HG02870 (cell line): Measurements from ENCODE around the gene FAM3C.

Experiments used
- ATAC-seq: cut with Tn5 transposase; IDR thresholded peaks from one replicate; pipeline ENCODE4 v1.9.1; 2021; ENCODE audit warnings: mild to moderate bottlenecking, moderate library complexity; ENCODE audit not compliant: unreplicated experiment

Gene FAM3C

DNA sequence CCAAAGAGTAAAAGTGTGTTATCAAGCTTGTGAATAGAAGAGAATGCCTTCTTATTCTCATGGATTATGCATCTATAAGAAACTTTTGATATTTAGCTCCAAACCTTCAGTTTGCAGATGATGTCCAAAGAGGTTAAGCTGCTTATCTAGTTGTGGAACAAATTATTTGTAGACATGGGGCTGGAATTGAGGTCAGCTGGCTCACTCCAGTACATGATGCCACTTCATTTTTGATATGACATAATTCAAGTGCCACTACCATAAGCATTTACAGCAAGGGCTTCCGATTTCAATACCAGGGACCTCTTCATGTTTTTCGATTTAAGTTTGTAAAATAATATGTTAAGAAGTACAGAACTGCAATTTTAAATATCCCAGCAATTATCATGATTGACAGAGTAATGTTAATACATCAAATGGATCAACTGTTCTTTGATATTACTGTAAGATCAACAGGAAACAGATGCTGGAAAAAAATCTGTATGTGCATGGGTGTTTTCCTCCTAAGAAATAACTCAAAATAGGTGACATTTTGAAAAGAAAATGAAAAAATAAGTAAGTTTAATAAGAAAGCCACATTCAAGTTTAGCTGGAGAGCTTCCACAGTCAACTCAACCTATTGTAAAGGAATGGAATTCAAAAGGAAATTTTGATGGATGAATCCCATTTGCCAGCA, 12.7 kb downstream of the FAM3C start:
- ATAC-seq = no peak

DNA sequence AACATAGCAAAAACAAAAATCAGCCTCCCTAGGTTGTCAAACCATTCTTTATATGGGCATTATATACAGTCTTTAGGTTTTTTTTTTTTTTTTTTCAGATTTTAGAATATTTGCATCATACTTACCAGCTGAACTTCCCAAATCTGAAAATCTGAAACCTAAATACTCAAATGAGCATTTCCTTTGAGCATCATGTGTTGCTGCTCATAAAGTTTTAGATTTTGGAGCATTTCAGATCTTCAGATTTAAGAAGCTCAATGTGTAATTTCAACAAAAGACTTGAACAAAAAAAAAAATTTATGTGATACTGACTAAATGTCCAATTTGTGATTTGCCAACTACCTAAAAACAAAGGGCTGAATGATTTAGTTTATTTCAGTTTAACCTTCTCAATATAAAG, 13.6 kb downstream of the FAM3C start:
- ATAC-seq = no peak

DNA sequence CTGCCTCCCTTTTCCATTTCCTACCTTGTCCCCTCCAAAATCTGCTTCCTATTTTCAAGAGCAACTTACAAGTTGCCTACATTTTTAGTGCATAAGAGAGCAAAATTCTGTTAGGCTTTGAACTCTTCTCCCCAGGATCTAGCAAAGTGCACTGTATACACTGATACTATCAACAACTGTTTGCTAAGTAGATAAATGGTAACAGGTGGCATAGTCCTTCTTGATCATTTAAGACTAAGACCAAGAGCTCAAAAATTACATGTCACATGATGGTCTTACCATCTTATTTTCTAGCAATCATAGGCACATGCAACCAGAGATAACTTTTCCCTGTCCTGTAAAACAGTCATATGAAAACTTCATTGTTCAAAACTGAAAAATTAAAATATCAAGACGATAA, 16.2 kb downstream of the FAM3C start:
- no peak for ATAC-seq

- no peak for ATAC-seq
Measured at GRCh38 chr7:121376979-121377378, 19.1 kb downstream of the FAM3C start.

DNA sequence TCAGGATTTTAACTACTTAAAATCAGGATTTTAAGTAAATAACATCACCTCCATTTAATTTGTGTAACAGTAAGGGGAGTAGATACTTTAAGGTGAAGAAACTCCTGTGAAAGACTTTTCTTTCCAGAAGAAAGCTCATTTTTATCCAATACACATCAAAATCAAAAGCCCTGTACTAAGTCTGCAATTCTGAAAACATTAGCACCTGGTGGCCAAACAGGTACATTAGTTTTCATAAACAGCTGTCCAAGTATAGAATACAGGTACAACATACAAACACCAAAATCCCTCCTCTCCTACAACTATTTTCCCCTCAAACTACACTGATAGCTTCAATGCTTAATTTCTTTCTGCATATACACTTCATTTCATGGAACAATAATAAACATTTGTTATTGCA, 22.9 kb downstream of the FAM3C start:
- no peak for ATAC-seq

DNA sequence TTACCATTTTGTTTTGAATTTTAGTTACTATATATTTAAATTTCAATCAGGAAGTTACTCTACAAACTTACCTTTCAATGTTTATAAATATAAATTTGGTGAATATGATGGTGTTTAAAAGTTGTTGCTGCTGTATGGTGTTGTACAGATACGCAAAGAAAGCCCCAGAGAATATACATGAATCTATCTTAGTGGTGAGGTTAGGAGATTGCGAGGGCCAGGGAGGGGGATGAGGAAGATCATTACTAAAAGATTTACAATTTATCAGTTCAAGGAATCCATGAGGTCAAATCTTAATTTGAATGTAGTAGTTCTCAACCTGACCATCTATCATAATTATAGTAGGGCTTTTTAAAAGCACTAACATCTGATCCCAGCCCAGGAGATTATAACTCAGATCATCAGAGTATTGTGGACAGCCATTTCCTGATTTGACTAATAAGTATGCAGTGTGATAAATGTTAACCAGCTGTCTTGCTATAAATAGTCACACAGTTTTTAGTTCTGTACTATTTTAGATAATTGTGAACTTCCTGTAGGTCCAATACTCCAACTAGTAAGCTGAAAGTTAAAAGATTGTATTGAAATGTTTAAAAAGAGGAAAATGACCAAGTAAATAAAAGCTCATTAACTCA, 23.6 kb downstream of the FAM3C start:
- ATAC-seq = peak; percentile 92

DNA sequence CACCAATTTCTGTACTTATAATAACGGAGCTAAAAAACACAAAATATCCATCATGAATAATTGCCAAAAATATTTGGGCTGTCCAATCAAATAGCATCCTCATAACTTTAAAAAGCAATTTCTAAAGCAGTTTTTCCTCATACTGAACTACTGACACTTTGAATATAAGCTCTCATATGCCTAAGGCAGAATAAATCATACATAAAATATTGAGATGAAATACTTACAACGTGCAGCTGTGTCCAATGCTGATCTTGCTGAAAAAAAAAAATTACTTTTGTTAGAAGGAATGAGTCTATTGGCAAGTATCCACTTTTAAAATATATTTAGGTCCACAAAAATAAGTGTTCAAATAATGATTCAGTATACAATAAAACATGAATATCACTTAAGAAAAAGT, 24.2 kb downstream of the FAM3C start:
- no peak for ATAC-seq

DNA sequence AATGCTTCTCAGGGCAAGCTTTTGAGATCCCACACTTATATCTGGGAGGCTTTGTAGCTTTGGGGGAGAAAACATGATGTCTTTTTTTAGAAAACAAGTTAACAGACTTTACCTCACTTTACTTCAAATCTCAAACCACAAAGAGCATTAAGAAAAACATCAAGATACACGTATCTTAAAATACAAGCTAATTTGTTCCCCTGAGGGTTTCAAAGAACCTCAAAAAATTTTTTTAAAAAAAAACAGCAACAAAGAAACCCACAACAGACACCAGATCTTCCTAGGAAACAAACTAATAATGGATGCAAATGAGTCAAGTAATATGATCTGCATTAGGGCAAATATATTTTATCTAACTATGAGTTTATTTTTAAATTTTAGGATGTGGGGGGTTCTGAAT, 24.7 kb downstream of the FAM3C start:
- no peak for ATAC-seq

GRCh38 chr7:121369462-121369861, 26.6 kb downstream of the FAM3C start:
- ATAC-seq = no peak

- ATAC-seq = no peak
Measured at GRCh38 chr7:121366852-121367431, 29.2 kb downstream of the FAM3C start.

GRCh38 chr7:121360564-121360963, 35.5 kb downstream of the FAM3C start:
- no peak for ATAC-seq

- no peak for ATAC-seq
Measured at GRCh38 chr7:121355574-121355973, 40.5 kb downstream of the FAM3C start.

DNA sequence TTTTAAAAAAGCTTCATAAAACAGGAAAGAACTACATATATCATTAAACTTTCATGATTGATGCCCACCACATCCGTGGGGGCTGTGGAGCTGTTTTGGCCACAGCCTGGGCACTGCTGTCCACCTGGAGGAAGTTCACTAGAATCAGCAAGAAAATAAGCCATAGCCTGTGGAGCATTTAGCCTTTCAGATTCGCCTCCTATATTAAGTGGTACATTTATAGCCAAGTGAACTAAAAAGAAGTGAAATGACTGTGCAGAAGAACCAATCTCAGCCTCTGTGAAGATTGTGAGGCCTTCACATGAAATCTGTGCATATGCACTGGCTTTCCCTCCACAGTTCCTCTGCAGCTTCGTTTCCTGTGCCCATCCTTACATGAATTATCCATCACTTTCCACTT, 43.8 kb downstream of the FAM3C start:
- ATAC-seq = peak; percentile 68

DNA sequence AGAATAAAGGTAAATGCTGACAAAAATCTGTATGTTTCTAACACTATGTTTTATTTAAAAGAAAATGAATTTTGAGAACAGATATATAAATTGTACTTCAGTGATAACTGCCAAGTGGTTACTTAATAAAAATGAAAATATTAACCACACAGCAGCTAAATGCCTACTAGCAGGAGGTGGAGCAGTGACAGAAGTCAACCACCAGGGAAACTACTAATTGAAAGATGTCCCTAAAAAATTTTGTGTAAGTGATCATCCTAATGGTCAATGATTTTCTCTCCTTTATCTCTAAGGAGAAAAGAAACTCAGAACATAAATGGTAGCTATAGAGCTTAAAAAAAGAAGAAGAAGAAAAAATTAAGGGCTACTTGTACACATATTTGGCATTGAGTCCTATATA, 44.4 kb downstream of the FAM3C start:
- ATAC-seq = no peak

- ATAC-seq = no peak
Measured at GRCh38 chr7:121344497-121344896, 51.6 kb downstream of the FAM3C start.

DNA sequence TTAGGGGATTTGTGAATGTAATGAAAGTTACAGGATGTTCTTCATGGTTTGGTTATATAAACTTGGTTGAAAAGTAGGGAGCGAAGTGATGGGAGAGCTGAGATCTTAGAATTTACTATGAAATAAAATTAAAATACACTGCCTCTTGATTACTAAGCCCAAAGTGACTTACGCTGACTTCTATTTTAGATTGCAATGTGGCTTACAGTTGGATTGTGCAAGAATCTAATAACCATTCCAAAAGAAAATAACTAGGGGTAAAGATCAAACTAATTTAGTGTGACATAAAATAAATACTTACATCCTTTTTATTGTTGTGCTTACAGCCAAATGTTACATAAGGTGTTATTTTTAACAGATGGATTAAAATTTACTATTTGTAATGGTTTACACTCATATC, 52.0 kb downstream of the FAM3C start:
- no peak for ATAC-seq

GRCh38 chr7:121343302-121343701, 52.8 kb downstream of the FAM3C start:
- ATAC-seq = no peak

GRCh38 chr7:121342631-121343030, 53.5 kb downstream of the FAM3C start:
- ATAC-seq = no peak

DNA sequence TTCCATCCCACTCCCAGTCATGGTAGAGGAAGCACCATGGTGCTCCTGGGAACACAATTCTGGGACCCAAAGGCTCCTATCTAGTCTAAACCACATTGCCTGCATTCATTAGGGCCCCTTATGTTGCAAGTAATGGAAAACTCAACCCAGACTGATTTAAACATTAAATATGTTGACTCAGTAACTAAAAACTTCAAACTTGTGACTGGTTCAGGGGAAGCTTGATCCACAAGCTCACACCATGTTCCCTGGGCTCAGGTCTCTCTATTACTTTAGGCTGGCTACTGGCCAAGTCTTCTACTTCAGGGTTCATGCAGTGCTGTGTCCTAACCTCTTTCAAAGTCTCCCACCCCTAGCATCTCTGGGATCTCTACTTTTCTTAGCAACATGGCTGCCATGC, 54.2 kb downstream of the FAM3C start:
- no peak for ATAC-seq

DNA sequence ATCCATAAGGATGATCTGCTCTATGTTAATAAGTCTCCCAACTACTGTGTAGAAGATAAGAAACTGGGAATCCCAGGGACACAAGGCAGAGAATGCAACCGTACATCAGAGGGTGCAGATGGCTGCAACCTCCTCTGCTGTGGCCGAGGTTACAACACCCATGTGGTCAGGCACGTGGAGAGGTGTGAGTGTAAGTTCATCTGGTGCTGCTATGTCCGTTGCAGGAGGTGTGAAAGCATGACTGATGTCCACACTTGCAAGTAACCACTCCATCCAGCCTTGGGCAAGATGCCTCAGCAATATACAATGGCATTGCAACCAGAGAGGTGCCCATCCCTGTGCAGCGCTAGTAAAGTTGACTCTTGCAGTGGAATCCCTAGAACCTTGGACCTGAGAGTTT, 57.0 kb downstream of the FAM3C start:
- no peak for ATAC-seq

DNA sequence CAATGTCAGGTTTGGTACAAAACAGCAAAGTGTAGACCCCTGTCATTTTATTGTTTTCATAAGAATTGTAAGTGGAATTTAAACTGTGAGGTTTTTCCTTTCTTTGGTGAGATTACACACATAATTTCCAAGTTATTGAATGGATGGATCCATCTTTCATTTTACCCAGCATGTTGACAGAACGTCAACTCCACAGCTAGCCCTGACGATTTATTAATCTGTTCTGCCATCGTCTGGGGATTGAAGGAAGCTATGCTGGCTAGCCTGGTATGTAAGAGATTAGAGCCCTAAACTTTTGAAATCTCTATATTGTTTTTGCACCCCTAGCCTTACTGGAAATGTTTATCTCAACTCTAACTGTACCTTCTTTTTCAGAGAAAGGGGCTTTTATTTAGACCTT, 58.7 kb downstream of the FAM3C start:
- ATAC-seq = no peak

- ATAC-seq = no peak
Measured at GRCh38 chr7:121336579-121336978, 59.5 kb downstream of the FAM3C start.
